Activated CD4-positive, alpha-beta T cell treated with anti-CD3 and anti-CD28 coated beads, Interleukin-10, Interleukin-2, amounts not matched to agents 100 ng/mL and 50 ng/mL, durations not matched to agents 16 hours and 8 hours (primary cell): ENCODE measurements around the gene CPM.
"Not testable (repeated sequence)": the region's sequence is repeated elsewhere in the genome, so short reads cannot be mapped to it uniquely, and the experiment has no call there.

Experiments
- DNase-seq: peaks from one replicate; pipeline ENCODE4 v3.0.0-alpha.2; 2020

Gene CPM

DNA sequence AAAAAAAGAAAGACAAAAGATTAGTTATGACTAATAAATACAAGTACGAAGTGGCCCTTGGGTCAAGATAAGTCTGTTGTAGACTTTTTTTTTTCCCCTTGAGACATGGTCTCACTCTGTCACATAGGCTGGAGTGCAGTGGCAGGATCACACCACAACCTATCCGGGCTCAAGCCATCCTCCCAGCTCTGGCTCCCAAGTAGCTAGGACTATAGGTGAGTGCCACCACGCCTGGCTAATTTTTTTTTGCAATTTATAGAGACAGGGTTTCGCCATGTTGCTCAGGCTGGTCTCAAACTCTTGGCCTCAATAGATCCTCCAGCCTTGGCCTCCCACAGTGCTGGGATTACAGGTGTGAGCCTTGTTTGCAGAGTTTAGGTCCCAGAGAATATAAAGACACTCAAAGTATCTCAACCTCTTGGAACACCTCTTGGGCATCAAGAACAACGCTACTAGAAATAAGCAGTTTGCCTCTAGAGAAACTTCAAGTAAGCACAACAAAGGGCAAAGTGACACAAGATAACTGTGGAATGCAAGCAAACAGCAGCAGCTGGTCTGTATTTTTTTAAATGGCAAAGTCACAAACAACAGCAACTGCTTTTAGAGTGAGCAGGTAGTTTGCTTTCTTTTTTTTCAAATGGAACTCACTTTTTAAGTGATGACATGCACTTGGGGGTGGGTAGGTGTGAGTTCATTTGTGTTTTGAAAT is 128.9 kb downstream of the CPM start:
- DNase-seq, result no peak

DNA sequence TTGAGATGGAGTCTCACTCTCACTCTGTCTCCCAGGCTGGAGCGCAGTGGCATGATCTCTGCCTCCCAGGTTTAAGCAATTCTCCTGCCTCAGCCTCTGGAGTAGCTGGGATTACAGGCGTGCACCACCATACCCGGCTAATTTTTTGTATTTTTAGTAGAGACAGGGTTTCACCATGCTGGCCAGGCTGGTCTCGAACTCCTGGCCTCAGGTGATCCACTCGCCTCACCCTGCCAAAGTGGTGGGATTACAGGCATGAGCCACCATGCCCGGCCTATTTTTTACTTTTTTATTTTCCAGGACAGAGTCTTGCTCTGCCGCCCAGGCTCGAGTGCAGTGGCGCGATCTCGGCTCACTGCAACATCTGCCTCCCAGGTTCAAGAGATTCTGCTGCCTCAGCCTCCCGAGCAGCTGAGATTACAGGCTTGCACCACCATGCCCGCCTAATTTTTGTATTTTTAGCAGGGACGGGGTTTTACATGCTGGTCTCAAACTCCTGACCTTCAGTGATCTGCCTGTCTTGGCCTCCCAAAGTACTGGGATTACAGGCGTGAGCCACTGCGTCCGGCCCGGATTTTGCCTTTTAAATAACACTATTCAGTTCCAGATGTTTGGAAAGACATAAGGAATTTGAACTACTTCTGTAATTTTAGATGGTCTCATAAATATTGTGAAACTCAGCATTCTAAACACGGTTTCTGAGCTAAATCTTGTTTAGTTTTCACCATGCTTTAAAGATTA is 129.9 kb downstream of the CPM start:
- DNase-seq, result not testable (repeated sequence)

DNA sequence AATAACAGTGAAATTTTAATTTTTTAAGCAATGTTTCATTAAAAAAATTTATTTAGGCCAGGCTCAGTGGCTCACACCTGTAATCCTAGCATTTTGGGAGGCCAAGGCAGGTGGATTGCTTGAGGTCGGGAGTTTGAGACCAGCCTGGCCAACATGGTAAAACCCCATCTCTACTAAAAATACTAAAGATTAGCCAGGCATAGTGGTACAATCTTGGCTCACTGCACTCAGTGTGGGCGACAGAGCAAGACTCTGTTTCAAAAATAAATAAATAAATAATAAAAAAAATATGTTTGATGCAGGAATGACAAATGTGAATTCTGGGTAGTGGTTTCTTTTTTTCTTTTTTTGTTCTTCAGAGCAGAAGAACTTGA is 130.6 kb downstream of the CPM start:
- DNase-seq, result not testable (repeated sequence)
